NOMO-1 treated with DMSO at 0.1 percent for 48 hours (cell line): ENCODE data around the gene TUB.

ENCODE experiments used
- DNase-seq: peaks from one replicate; lab custom pipeline; 2025; ENCODE audit not compliant: unreplicated experiment; lab: John Stamatoyannopoulos, UW

TUB gene

GRCh38 chr11:8043756-8044155 is 37.3 kb upstream of the TUB start:
- DNase-seq, result no peak

- no peak for DNase-seq
Measured at GRCh38 chr11:8045839-8046238, 35.2 kb upstream of the TUB start.

DNA sequence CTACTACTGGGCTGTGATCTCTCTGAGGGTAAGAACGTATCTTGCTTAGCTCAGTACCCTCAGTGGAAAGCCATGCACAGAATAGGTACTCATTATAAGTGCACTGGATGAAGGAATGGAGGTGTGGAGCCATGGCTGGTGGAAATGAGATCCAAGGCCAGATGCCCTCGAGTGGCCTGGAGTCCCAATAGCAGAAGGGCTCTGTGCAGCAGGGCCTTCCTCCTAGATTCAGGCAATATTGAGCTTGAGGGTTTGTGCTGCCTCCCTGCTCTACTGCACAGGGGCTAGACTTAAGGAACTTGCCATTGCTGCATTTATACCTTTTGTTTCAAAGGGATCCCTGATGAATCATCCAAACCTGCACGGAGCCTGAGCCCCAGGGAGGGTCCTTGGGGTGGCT is 33.6 kb upstream of the TUB start:
- DNase-seq, result no peak

- no peak for DNase-seq
Measured at GRCh38 chr11:8049084-8049483, 31.9 kb upstream of the TUB start.

DNA sequence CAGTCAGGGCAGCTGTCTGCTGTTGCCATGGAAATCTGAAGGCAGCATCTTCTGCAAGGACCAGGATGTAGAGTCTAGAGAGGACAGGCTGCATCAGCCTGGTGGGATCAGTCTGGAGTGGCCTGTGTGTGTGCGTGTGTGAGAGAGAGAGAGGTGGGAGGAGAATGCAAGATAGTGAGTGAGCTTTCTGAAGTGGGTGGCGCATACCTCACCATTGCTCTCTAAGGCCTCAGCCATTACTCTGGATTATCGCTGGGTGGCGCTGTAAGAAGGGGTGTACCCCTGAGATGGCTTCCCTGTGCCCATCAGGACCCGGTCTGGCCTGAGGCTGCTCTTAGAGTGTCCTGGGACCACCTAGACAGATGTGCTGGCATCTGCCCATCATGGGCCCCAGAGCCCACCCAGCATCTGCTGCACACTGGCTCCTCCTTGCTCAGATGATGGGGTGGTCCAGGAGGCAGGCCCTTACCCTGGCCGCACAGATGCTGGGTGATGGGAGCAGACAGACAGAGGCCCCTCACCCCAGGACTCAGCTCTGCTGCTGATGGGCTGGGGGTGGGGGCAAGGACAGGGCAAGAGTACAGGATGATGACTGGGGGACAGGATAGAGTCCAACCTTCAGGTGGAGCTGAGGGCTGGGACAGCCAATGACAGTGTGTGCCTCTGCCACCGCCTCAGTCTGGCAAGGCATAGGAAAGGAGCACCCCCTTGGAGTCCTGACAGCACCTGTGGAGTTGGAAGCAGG is 25.7 kb upstream of the TUB start:
- no peak for DNase-seq

DNA sequence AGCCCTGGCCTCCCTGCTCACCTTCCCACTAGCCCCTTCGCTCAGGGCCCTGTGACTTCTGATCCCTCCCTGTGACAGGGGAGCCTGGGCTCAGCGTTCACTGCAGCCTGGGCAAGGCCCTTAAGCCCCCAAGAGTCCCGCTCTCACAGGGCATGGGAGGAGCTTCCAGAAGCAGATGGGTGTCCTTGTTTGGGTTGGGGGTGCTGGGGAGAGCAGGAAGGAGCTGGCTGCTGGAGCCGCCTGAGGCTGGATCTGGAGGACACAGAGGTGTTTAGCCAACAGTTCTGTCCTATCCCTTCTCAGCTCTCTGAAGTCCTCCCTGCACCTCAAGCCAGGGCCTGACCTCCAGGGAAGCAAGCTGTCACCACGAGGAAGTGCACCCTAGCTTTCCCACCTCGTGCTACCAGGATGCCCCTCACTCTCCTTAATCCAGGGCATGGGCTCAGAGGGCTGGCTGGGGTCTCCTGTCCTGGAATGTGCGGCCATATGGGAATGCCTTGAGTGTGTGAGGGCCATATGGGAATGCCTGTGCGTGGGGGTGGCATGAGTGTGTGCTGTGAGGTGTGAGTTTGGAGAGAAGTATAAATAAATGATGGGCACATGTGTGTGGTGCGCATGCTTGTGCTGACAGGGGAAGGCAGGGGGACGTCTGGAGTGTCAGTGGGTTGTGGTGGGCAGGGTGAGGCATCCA is 25.0 kb upstream of the TUB start:
- no peak for DNase-seq

DNA sequence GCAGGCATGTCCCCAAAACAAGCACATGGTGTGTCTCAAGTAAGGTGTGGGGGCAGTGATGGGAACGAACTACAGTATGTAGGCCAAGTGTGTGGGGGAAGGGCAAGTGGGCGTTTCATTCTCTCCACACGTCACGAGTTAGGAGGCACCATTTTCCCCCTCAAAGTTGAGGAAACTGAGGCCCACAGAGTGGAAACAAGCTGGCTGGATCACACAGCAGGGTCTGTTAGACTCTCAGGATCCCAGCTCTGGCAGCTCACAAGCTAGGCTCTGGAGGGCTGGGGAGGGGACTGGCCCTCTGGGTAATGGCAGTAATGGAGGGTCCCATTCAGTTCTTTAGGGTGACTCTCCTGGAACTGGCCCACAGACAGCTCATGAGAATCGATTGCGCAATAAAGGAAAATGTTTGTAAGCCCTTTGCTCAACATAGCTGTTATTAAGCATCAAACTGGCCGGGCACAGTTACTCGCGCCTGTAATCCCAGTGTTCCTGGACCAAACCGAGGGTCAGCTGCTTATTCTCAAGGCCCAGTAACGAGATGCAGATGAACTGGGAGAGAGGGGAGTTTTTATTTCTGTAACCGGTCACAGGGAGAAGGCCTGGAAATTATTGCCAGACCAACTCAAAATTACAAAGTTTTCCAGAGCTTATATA is 24.1 kb upstream of the TUB start:
- peak; percentile 28 for DNase-seq

DNA sequence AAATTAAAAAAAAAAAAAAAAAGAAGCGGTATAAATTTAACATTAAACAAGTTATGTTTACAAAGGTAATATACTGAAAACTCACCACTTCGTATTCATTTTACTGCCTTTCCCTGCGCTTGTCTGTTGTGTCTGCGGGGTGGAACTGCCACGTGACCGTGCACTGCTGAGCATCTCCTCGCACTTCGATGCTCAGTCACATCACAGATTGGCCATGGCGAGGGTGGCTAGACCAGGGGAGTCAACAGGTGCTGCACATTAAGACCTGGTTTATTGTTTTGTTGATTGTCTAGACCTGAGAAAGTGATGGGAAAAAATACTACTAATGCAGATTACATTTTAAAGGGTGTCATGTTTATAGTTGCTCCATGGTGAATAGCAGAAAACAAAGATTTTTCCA is 22.8 kb upstream of the TUB start:
- no peak for DNase-seq

DNA sequence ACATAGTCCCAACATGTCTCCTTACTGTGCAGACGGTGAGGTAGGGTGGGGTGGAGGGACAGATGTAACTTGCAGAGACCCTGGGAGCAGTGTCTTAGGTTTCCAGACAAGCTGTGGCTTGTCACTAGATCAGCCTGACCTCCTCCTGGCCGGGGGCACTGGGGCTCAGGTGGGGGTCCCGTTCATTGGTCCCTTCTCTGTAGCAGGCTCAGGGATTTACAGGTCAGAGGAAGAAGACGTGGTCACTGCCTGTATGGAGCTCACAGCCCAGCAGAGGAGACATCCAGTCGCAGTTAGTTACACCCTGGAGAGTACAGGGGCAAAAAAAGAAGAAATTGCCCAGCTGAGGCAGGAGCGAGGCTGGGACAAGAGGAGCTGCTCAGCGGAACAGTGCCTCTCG is 22.0 kb upstream of the TUB start:
- no peak for DNase-seq

- no peak for DNase-seq
Measured at GRCh38 chr11:8059571-8060011, 21.4 kb upstream of the TUB start.

- DNase-seq, result no peak
Measured at GRCh38 chr11:8060146-8060719, 20.8 kb upstream of the TUB start.

DNA sequence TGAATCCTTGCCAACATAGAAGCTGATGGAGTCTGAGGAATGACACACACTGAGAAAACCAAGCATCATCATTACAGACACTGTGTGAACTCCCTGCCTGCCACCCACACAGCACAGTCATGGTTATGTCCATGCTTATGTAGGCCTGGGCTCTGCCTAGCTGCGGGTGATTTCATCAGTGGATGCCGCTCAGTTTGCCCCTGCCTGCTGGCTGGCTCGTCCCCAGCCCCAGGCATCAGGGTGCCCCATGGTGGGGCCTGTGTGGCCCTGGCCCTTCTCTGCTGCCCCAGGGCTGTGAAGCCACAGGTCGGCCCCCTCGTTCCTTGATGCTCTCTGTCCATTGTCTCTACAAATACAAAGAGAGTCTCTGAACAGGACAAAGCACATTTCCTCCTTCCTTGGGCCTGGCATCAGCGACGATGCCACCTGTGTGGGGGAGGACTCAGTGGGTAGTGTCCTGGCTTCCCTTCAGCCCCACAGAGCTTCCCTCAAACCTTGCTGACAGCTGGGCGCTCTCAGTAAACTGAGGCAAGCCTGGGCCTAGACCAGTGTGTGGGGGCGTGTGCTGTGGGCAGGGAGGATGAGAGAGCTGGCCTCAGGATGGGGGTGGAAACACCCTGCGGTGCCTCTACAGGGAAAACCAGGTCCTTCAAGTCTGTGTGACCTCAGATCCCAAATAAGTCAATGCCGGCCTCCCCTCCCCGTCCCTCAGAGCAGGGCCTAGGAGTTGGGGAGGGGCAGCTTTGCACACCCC is 20.0 kb upstream of the TUB start:
- DNase-seq, result no peak

- DNase-seq, result no peak
Measured at GRCh38 chr11:8061555-8062428, 19.2 kb upstream of the TUB start.

GRCh38 chr11:8062781-8063257 is 18.2 kb upstream of the TUB start:
- DNase-seq, result no peak

DNA sequence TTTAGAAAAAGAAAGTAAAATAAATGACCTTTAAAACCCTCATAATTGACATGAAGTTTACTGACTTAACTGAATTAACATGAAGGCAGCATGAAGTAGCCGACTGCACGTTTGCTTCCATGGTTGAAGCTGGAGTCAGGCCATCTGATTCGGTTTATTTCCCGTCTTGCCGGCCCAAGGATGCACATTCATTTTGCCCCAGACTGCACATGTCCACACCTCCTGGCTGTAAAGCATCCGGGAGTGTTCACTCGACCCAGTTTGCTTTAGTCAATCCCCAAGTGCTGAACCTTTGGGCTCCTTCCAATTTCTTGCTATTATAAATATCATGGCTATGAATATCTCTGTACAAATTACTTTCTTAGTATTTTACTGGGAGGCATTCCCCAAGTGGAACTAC is 17.7 kb upstream of the TUB start:
- no peak for DNase-seq

DNA sequence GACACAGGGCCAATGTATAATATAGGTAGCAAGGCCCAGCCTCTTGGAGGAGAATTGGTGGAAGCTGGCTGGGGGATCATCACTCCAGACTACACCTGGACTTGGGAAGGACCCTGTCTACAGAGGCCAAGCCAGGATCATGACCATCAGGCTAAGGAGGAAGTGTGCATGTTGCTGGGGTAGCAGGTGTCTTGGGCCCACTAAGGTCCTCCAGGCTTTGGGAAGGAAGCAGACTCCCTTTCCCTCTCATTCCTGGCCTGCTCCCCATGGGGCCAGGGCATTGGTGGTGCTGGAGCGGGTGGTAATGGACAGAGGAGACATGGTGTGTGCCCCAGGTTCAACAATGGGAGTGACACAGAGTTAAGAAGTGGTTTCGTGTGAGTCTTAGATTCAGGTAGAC is 16.0 kb upstream of the TUB start:
- no peak for DNase-seq

- DNase-seq, result no peak
Measured at GRCh38 chr11:8066036-8066910, 14.7 kb upstream of the TUB start.

DNA sequence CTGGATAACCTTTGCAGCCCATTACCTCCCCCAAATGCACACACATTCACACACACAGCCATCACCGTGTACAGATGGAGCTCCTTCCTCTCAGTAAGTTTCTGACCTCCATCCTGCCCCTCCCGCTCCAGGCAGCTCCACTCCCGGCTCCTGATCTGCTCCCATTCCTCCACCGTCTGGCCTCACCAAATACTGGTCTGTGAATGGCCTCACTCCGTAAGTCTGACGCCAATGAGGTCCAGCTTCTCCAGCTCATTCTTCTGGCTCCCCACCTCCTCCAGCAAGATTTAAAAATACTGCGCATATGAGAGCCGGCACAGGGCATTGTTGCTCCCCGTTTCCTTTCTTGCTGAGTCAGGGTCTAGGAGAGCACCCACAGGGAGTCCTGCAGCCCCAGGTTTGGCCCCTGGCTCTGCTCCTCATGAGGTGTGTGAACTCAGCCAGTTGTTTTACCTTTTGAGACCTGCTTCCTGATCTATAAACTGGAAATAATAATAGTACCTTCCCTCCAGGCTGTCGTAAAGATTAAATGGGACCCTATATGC is 14.0 kb upstream of the TUB start:
- no peak for DNase-seq

GRCh38 chr11:8067567-8067928 is 13.5 kb upstream of the TUB start:
- DNase-seq, result no peak
